GM23338 (cell line): Measurements from ENCODE around the gene NLE1. TPM values are rescaled to one million over a fixed set of nuclear protein-coding genes. Genes with fewer than 3 reads are reported as not detected.

Experiments
- ATAC-seq: fragments of 200-7000 bp; cut with Tn5 transposase; 3 replicates; pipeline ENCODE4 v1.9.1; 2020
- DNase-seq: peaks from one replicate; pipeline ENCODE4 v3.0.0-alpha.2; 2015; ENCODE audit warnings: low spot score
- H2AFZ ChIP-seq: fragments of 200-600 bp; sonication (generic); 2 replicates; pipeline ENCODE4 v1.8.0; 2016; ENCODE audit warnings: antibody characterized with exemption, mild to moderate bottlenecking, moderate library complexity
- H3F3A ChIP-seq: fragments of 200-600 bp; sonication (generic); replicated peaks from 2 replicates; pipeline ENCODE4 v1.8.0; 2017; ENCODE audit warnings: antibody characterized with exemption, mixed run types, low read depth
- H3K27ac ChIP-seq: fragments of 200-600 bp; sonication (generic); 2 replicates; pipeline ENCODE4 v1.6.1; 2016; ENCODE audit warnings: low read depth
- H3K27me3 ChIP-seq: fragments of 200-600 bp; sonication (generic); 2 replicates; pipeline ENCODE4 v1.8.0; 2016; ENCODE audit warnings: mild to moderate bottlenecking, mixed run types, moderate library complexity; ENCODE audit not compliant: insufficient read depth
- H3K36me3 ChIP-seq: fragments of 200-600 bp; sonication (generic); 2 replicates; pipeline ENCODE4 v1.8.0; 2016; ENCODE audit warnings: mild to moderate bottlenecking; ENCODE audit not compliant: insufficient read depth
- H3K4me1 ChIP-seq: fragments of 200-600 bp; sonication (generic); 2 replicates; pipeline ENCODE4 v1.8.0; 2016; ENCODE audit warnings: mild to moderate bottlenecking, moderate library complexity; ENCODE audit not compliant: insufficient read depth
- H3K4me2 ChIP-seq: fragments of 200-600 bp; sonication (generic); 2 replicates; pipeline ENCODE4 v1.7.1; 2017; ENCODE audit warnings: mixed run types
- H3K4me3 ChIP-seq: fragments of 200-600 bp; sonication (generic); 2 replicates; pipeline ENCODE4 v1.6.1; 2016; ENCODE audit warnings: mixed run types
- H3K79me2 ChIP-seq: fragments of 200-600 bp; sonication (generic); replicated peaks from 2 replicates; pipeline ENCODE4 v1.8.0; 2017; ENCODE audit warnings: mild to moderate bottlenecking; ENCODE audit not compliant: insufficient read depth
- H3K9me2 ChIP-seq: fragments of 200-600 bp; sonication (generic); 2 replicates; pipeline ENCODE4 v1.8.0; 2017; ENCODE audit not compliant: insufficient read depth
- H4K20me1 ChIP-seq: fragments of 200-600 bp; sonication (generic); replicated peaks from 2 replicates; pipeline ENCODE4 v1.8.0; 2017; ENCODE audit warnings: mild to moderate bottlenecking; ENCODE audit not compliant: insufficient read depth
- H3K27ac Mint-ChIP-seq: 2 replicates; pipeline ENCODE4 v1.8.0; 2020; ENCODE audit warnings: inconsistent platforms, mild to moderate bottlenecking, moderate library complexity, mixed read lengths
- H3K27me3 Mint-ChIP-seq: 3 replicates; pipeline ENCODE4 v1.8.0; 2022; ENCODE audit warnings: low read depth, mild to moderate bottlenecking, moderate library complexity, mixed read lengths, inconsistent platforms; ENCODE audit not compliant: insufficient read depth, poor library complexity
- H3K36me3 Mint-ChIP-seq: 3 replicates; pipeline ENCODE4 v1.8.0; 2021; ENCODE audit warnings: low read depth, mild to moderate bottlenecking, inconsistent platforms, moderate library complexity, mixed read lengths
- H3K4me1 Mint-ChIP-seq: 3 replicates; pipeline ENCODE4 v1.8.0; 2020; ENCODE audit warnings: mild to moderate bottlenecking, inconsistent platforms, mixed read lengths
- H3K4me3 Mint-ChIP-seq: 3 replicates; pipeline ENCODE4 v1.8.0; 2021; ENCODE audit warnings: moderate library complexity, mild to moderate bottlenecking, inconsistent platforms, mixed read lengths
- H3K9me3 Mint-ChIP-seq: 3 replicates; pipeline ENCODE4 v1.8.0; 2020; ENCODE audit warnings: moderate library complexity, mild to moderate bottlenecking, inconsistent platforms, mixed read lengths
- ZNF114 ChIP-seq: fragments of 250-450 bp; sonication (Bioruptor Pico); IDR thresholded peaks from 2 replicates; pipeline ENCODE4 v1.5.0; 2020; ENCODE audit warnings: mild to moderate bottlenecking, moderate library complexity
- ZNF462 ChIP-seq: fragments of 250-450 bp; sonication (Bioruptor Pico); IDR thresholded peaks from 2 replicates; pipeline ENCODE4 v1.5.0; 2020; ENCODE audit warnings: mild to moderate bottlenecking, moderate library complexity
- polyA plus RNA-seq: library from polyadenylated mRNA; unstranded; fragments of >200 nt; fragmentation: Nextera tagmentation; extraction: Ambion mirVana; gene quantifications from 2 replicates; pipeline ENCODE4 v1.2.1, GENCODE V29; 2016
- total RNA-seq: library from RNA; depleted of rRNA; stranded (reverse); fragments of >200 nt; shearing (Covaris generic); gene quantifications from 2 replicates; pipeline ENCODE4 v1.2.3, GENCODE V29; 2014
- TF ChIP-seq, protein P1 (sequence below), 2 experiments: fragments of 200-600 bp in 1 of 2; sonication (generic) in 1 of 2; conservative IDR thresholded peaks; 2 replicates each; pipeline versions ENCODE4 v1.5.1 to v1.6.1; 2016 to 2017; ENCODE audit warnings: antibody characterized with exemption in 2 of 2, low read depth in 2 of 2, mild to moderate bottlenecking in 2 of 2, moderate library complexity in 1 of 2

NLE1 gene
- total and polyA plus RNA-seq, 2 experiments from 2014 or later = 16.6 to 66.4 TPM

DNA sequence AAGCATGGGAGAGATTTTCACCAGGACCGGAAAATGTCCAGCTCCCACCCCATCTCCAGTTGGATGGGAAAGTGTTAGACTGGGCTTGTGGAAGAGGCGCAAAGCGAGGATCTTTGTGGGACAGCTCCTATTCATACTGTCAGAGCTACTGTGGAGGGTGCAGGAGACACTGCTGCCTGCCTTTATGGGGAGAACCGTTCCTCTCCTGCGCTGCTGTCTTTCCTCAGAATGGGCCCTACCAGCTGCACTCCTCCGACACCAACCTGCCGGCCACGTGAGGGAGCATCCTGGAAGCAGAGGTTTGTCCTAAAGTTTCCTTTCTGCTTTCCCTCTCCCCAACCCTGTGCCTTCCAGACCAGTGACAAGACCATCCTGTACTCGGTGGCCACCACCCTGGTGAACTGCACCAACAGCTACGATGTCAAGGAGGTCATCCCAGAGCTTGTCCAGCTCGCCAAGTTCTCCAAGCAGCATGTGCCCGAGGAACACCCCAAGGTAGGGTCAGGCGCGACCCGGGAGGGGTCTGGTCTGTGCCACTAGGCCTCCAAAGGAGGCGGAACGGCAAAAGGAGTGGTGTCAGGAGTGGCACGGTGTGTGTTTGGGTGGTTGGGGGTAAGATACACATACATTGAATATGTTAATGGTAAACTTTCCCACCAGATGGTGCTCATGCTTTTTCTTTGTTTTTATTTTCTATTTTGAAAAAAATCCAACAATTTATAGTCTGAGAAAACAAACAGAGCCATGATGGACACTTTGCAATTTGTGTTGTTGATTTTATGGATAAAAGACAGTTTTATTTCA is 29.1 kb upstream of the NLE1 start:
- no peaks in the 10 kb centered on the region for H4K20me1 ChIP-seq
- H3K9me2 ChIP-seq = no peaks in the 10 kb centered on the region
- no peaks in the 10 kb centered on the region for H3K79me2 ChIP-seq
- DNase-seq (no peak), ATAC-seq (peak; percentile 34; the same call in 1 of the 3 replicates)
- H3K4me3 ChIP-seq = no peak overlapping the region
- H3F3A ChIP-seq = no peaks in the 10 kb centered on the region
- no peak overlapping the region for H3K4me2 ChIP-seq
- no peak overlapping the region for H3K4me3 Mint-ChIP-seq
- H3K36me3 ChIP-seq = no peaks in the 10 kb centered on the region
- TF ChIP-seq ZNF462 (CRISPR knock-in tag) = no peak
- TF ChIP-seq, protein P1, sequence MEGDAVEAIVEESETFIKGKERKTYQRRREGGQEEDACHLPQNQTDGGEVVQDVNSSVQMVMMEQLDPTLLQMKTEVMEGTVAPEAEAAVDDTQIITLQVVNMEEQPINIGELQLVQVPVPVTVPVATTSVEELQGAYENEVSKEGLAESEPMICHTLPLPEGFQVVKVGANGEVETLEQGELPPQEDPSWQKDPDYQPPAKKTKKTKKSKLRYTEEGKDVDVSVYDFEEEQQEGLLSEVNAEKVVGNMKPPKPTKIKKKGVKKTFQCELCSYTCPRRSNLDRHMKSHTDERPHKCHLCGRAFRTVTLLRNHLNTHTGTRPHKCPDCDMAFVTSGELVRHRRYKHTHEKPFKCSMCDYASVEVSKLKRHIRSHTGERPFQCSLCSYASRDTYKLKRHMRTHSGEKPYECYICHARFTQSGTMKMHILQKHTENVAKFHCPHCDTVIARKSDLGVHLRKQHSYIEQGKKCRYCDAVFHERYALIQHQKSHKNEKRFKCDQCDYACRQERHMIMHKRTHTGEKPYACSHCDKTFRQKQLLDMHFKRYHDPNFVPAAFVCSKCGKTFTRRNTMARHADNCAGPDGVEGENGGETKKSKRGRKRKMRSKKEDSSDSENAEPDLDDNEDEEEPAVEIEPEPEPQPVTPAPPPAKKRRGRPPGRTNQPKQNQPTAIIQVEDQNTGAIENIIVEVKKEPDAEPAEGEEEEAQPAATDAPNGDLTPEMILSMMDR (conservative IDR thresholded peaks at IDR 0.05; ENCODE audit: low read depth in 2 of 2) = peak; percentile 11 to 29; a peak in 1 of 4 replicates
- no peak for TF ChIP-seq ZNF114 (CRISPR knock-in tag)
- H2AFZ ChIP-seq = peak overlapping the region; percentile 72; the same call in 1 of the 2 replicates
- no peak overlapping the region for H3K27ac Mint-ChIP-seq
- H3K4me1 Mint-ChIP-seq = no peaks in the 10 kb centered on the region
- peaks cover 15% of the 10 kb centered on the region for H3K27me3 Mint-ChIP-seq
- no peaks in the 10 kb centered on the region for H3K27me3 ChIP-seq
- H3K36me3 Mint-ChIP-seq = no peaks in the 10 kb centered on the region
- H3K4me1 ChIP-seq = no peaks in the 10 kb centered on the region
- H3K27ac ChIP-seq = no peak overlapping the region
- H3K9me3 Mint-ChIP-seq = no peaks in the 10 kb centered on the region; the same call in 2 of the 3 replicates
